Endothelial cell of umbilical vein (primary cell): ENCODE data around the gene MCM9. TPM values are rescaled to one million over a fixed set of nuclear protein-coding genes. Genes with fewer than 3 reads are reported as not detected.

ENCODE experiments used
- BruUV-seq: library from RNA; stranded (reverse); fragments of 400-500 nt; replicated peaks from 2 replicates; lab custom pipeline; 2021; lab: Mats Ljungman, UMichigan
- CTCF ChIA-PET: fragments of 300-600, 350-600 bp; sonication (Branson Sonifier 250); formaldehyde crosslinking; loops from one replicate; lab custom pipeline; 2021; ENCODE audit warnings: antibody characterized with exemption, inconsistent platforms; lab: Charles Lee
- POLR2A ChIA-PET: fragments of 300-600, 350-600 bp; sonication (Branson Sonifier 250); formaldehyde crosslinking; loops from one replicate; lab custom pipeline; 2021; ENCODE audit warnings: antibody characterized with exemption, inconsistent platforms; lab: Charles Lee
- DNase-seq: peaks from one replicate; pipeline ENCODE4 v3.0.0-alpha.2; 2011; ENCODE audit warnings: low read depth, low spot score
- FAIRE-seq: peaks from 2 replicates; lab custom pipeline; 2011; peaks lifted over from hg19 to GRCh38; lab: Jason Lieb, UNC
- H2AFZ ChIP-seq: 2 replicates; pipeline ENCODE4 v1.6.0; 2012; ENCODE audit warnings: low read depth, low read length, control low read depth, inconsistent platforms
- H3K27ac ChIP-seq: 2 replicates; pipeline ENCODE4 v1.5.1; 2011; ENCODE audit warnings: low read depth, mild to moderate bottlenecking, control low read depth, low read length, moderate library complexity; ENCODE audit not compliant: insufficient read depth
- H3K27me3 ChIP-seq, 2 experiments: 2 replicates each; pipeline versions ENCODE4 v1.6.0 to v1.6.1; 2011; ENCODE audit warnings: low read length in 2 of 2, mixed read lengths in 1 of 2; ENCODE audit not compliant: control insufficient read depth in 2 of 2, insufficient read depth in 2 of 2
- H3K36me3 ChIP-seq, 2 experiments: 2 replicates in 1 of 2; 3 replicates in 1 of 2; pipeline ENCODE4 v1.5.1; 2011; ENCODE audit warnings: low read length in 2 of 2, mild to moderate bottlenecking in 1 of 2, moderate library complexity in 1 of 2; ENCODE audit not compliant: control insufficient read depth in 2 of 2, insufficient read depth in 2 of 2; ENCODE audit errors: extremely low read depth in 1 of 2
- H3K4me1 ChIP-seq: 3 replicates; pipeline ENCODE4 v1.5.1; 2011; ENCODE audit warnings: mild to moderate bottlenecking, low read length; ENCODE audit not compliant: control insufficient read depth, insufficient read depth; ENCODE audit errors: extremely low read depth
- H3K4me2 ChIP-seq: 2 replicates; pipeline ENCODE4 v1.6.1; 2011; ENCODE audit warnings: low read length, control low read depth, mixed read lengths; ENCODE audit not compliant: insufficient read depth
- H3K4me3 ChIP-seq, 3 experiments: fragments of 200-600 bp in 1 of 3; sonication (generic), shearing (Covaris generic) in 1 of 3; replicated peaks in 1 of 3; 2 replicates each; pipeline ENCODE4 v1.5.1; 2011 to 2016; ENCODE audit warnings: control low read depth in 3 of 3, low read length in 3 of 3, mild to moderate bottlenecking in 2 of 3, inconsistent platforms in 1 of 3, low read depth in 1 of 3, moderate library complexity in 1 of 3; ENCODE audit not compliant: insufficient read depth in 1 of 3
- H3K79me2 ChIP-seq: 2 replicates; pipeline ENCODE4 v1.6.0; 2012; ENCODE audit warnings: low read length, inconsistent platforms; ENCODE audit not compliant: control insufficient read depth, insufficient read depth
- H3K9ac ChIP-seq: replicated peaks from 2 replicates; pipeline ENCODE3; 2011; ENCODE audit warnings: low read length, control low read depth; ENCODE audit not compliant: insufficient read depth; ENCODE audit errors: extremely low read depth
- H3K9me1 ChIP-seq: replicated peaks from 3 replicates; pipeline ENCODE4 v1.6.0; 2011; ENCODE audit warnings: mild to moderate bottlenecking, low read length; ENCODE audit not compliant: control insufficient read depth, insufficient read depth; ENCODE audit errors: extremely low read depth
- H3K9me3 ChIP-seq: replicated peaks from 2 replicates; pipeline ENCODE4 v1.5.1; 2012; ENCODE audit warnings: low read length, inconsistent platforms; ENCODE audit not compliant: control insufficient read depth, insufficient read depth
- H4K20me1 ChIP-seq: replicated peaks from 2 replicates; pipeline ENCODE3; 2011; ENCODE audit warnings: mild to moderate bottlenecking, low read length; ENCODE audit not compliant: control insufficient read depth, insufficient read depth; ENCODE audit errors: extremely low read depth
- EZH2 ChIP-seq: IDR thresholded peaks from 2 replicates; pipeline ENCODE4 v1.6.1; 2012; ENCODE audit warnings: borderline replicate concordance, low read depth, mild to moderate bottlenecking, moderate library complexity, low read length, inconsistent platforms; ENCODE audit not compliant: severe bottlenecking
- FOS ChIP-seq: IDR thresholded peaks from 2 replicates; pipeline ENCODE4 v1.6.1; 2011; ENCODE audit warnings: mild to moderate bottlenecking, low read length, moderate library complexity, borderline replicate concordance; ENCODE audit not compliant: insufficient read depth
- GATA2 ChIP-seq: IDR thresholded peaks from 2 replicates; pipeline ENCODE4 v1.7.0; 2011; ENCODE audit warnings: low read depth, mild to moderate bottlenecking, moderate library complexity, mixed read lengths, low read length; ENCODE audit not compliant: insufficient read length, insufficient read depth
- JUN ChIP-seq: IDR thresholded peaks from 2 replicates; pipeline ENCODE4 v1.6.1; 2011; ENCODE audit warnings: borderline replicate concordance, low read depth; ENCODE audit not compliant: insufficient read length, insufficient read depth
- MYC ChIP-seq: IDR thresholded peaks from one replicate; pipeline ENCODE4 v1.6.1; 2011; ENCODE audit warnings: mild to moderate bottlenecking, low read depth, low read length
- POLR2A ChIP-seq: IDR thresholded peaks from 2 replicates; pipeline ENCODE4 v1.6.1; 2012; ENCODE audit warnings: low read depth, mild to moderate bottlenecking, control low read depth, low read length
- POLR2AphosphoS5 ChIP-seq: IDR thresholded peaks from 2 replicates; pipeline ENCODE4 v1.6.1; 2012; ENCODE audit warnings: low read depth, mild to moderate bottlenecking, control low read depth, low read length, moderate library complexity; ENCODE audit not compliant: insufficient read depth
- dilution Hi-C: fragments of 300-500 bp; cut with MboI; formaldehyde crosslinking; loops from one replicate; pipeline ENCODE4 v1.15.0; 2019; ENCODE audit warnings: low sequenced_read_pairs; ENCODE audit not compliant: extremely low pct_ligation_motif_present
- intact Hi-C: fragments of 100-400 bp; cut with micrococcal nuclease; formaldehyde crosslinking; loops from one replicate; pipeline ENCODE4 v1.10.0; 2022
- polyA plus RNA-seq, 4 experiments: library from polyadenylated mRNA; depleted of rRNA in 3 of 4; stranded (reverse) in 3 of 4; unstranded in 1 of 4; fragments of >200 nt; gene quantifications; 2 replicates each; pipeline versions ENCODE4 v1.2.1 to v1.2.3, GENCODE V29; 2011 to 2012; ENCODE audit warnings: missing spikeins in 1 of 4
- total RNA-seq: library from RNA; stranded (reverse); gene quantifications from 2 replicates; pipeline ENCODE4 v1.2.3, GENCODE V29; 2021
- TF ChIP-seq, protein P1 (sequence below): IDR thresholded peaks from 2 replicates; pipeline ENCODE4 v1.6.1; 2011; ENCODE audit not compliant: insufficient read depth, insufficient read length
- TF ChIP-seq, protein P2 (sequence below), 2 donors: IDR thresholded peaks; 1 replicate in 1 of 2; 2 replicates in 1 of 2; pipeline ENCODE4 v1.5.1; 2011; ENCODE audit warnings: low read length in 2 of 2, mild to moderate bottlenecking in 2 of 2, moderate library complexity in 2 of 2, control low read depth in 1 of 2, inconsistent platforms in 1 of 2, low read depth in 1 of 2; ENCODE audit not compliant: insufficient read depth in 1 of 2; ENCODE audit errors: extremely low read depth in 1 of 2

The MCM9 gene
- total and polyA plus RNA-seq, 2 donors (not counting 3 experiments of a cell fraction or from before 2014, with no cell fraction given) = 2.0 to 14.1 TPM

DNA sequence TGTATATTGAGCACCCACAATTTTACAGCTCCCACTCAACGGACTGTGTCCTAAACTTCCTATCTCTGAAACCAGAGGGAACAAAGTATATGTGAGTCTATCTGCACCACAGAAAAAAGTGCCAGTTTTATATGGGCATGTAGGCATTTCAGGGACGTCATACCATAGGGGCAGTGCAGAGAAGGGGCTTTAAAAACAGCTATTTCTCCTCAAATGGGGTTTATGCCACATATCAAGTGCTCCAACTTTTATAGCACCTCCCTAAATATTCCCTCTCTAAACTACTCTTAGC, 69.9 kb downstream of the MCM9 start:
- H3K27me3 ChIP-seq = no peaks in the 10 kb centered on the region
- peaks cover 2% of the 10 kb centered on the region for H3K4me1 ChIP-seq
- dilution Hi-C loops = no loop called here
- BruUV-seq = no TSS peak
- H2AFZ ChIP-seq = no peak overlapping the region
- no peaks in the 10 kb centered on the region for H3K9me1 ChIP-seq
- H3K4me2 ChIP-seq = no peak overlapping the region
- intact Hi-C loops = no loop called here
- no peaks in the 10 kb centered on the region for H4K20me1 ChIP-seq
- H3K9me3 ChIP-seq = no peaks in the 10 kb centered on the region
- POLR2A ChIA-PET = no interaction called here
- TF ChIP-seq FOS = no peak
- FAIRE-seq (no peak), DNase-seq (no peak)
- H3K27ac ChIP-seq = no peak overlapping the region
- H3K4me3 ChIP-seq = no peak overlapping the region
- H3K79me2 ChIP-seq = peaks cover 1% of the 10 kb centered on the region
- CTCF ChIA-PET = interaction anchor here (1.4 to 1.7 kb wide), 2 partner anchors 30 to 65 kb away, joined by 4 to 5 read pairs; partner anchors contain the start of gene ASF1A
- H3K9ac ChIP-seq = no peak overlapping the region
- H3K36me3 ChIP-seq = no peaks in the 10 kb centered on the region

DNA sequence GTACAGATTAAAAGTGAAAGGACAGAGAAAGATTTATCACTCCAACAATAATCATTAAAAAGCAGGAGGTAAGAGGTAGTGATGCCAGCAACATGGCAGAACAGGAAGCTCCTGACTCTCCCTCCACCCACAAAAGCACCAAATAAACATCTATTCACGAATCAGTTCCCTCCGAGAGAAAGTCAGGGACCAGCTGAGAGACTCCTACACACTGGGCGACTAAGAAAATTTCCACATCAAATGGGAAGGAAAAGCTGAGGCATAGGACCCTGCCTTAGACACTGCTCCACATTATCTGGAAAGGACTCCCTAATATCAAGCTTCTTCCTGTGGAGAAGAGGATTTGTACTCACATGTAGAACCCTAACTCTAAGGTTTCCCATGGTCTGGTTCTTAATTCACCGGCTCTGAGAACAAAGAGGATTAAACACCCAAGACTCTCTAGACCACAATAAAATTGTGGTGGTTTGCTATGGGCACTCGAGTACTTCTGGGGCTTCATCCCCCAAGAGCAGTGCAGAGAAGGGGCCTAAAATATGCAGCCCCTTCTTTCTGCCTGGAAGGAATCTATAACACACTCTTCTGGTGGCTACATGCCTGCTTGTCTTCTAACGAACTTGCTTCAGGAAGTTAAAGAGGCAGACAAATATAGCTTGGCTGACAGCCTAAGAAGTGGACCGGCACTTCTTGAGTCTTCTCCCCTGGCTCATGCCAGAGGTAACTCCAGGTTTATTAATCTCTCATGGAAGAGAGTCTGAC, 70.4 kb downstream of the MCM9 start:
- TF ChIP-seq EZH2 = no peak
- TF ChIP-seq MYC = no peak
- no peak for TF ChIP-seq JUN
- TF ChIP-seq GATA2 = no peak
- no peak for TF ChIP-seq POLR2A
- TF ChIP-seq, protein P1, sequence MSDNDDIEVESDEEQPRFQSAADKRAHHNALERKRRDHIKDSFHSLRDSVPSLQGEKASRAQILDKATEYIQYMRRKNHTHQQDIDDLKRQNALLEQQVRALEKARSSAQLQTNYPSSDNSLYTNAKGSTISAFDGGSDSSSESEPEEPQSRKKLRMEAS = no peak
- TF ChIP-seq FOS = no peak
- TF ChIP-seq POLR2AphosphoS5 = no peak
- TF ChIP-seq, protein P2, sequence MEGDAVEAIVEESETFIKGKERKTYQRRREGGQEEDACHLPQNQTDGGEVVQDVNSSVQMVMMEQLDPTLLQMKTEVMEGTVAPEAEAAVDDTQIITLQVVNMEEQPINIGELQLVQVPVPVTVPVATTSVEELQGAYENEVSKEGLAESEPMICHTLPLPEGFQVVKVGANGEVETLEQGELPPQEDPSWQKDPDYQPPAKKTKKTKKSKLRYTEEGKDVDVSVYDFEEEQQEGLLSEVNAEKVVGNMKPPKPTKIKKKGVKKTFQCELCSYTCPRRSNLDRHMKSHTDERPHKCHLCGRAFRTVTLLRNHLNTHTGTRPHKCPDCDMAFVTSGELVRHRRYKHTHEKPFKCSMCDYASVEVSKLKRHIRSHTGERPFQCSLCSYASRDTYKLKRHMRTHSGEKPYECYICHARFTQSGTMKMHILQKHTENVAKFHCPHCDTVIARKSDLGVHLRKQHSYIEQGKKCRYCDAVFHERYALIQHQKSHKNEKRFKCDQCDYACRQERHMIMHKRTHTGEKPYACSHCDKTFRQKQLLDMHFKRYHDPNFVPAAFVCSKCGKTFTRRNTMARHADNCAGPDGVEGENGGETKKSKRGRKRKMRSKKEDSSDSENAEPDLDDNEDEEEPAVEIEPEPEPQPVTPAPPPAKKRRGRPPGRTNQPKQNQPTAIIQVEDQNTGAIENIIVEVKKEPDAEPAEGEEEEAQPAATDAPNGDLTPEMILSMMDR (IDR thresholded peaks at IDR 0.05; ENCODE audit: extremely low read depth in 1 of 2, insufficient read depth in 1 of 2, low read depth in 1 of 2, low read length in 2 of 2) = no peak
- peaks cover 2% of the 10 kb centered on the region for H3K79me2 ChIP-seq
- no peak overlapping the region for H3K4me2 ChIP-seq
- intact Hi-C loops = no loop called here
- peak; percentile 33 for FAIRE-seq
- H4K20me1 ChIP-seq = no peaks in the 10 kb centered on the region
- CTCF ChIA-PET = interaction anchor here (1.4 to 1.7 kb wide), 2 partner anchors 30 to 64 kb away, joined by 4 to 5 read pairs; partner anchors contain the start of gene ASF1A
- H3K4me1 ChIP-seq = no peaks in the 10 kb centered on the region
- POLR2A ChIA-PET = no interaction called here
- H3K9me1 ChIP-seq = no peaks in the 10 kb centered on the region
- H3K36me3 ChIP-seq = no peaks in the 10 kb centered on the region
- no peak overlapping the region for H2AFZ ChIP-seq
- H3K27ac ChIP-seq = no peak overlapping the region
- dilution Hi-C loops = no loop called here
- no peak overlapping the region for H3K4me3 ChIP-seq
- H3K27me3 ChIP-seq = no peaks in the 10 kb centered on the region
- no peaks in the 10 kb centered on the region for H3K9me3 ChIP-seq
- DNase-seq = peak; percentile 41
- H3K9ac ChIP-seq = no peak overlapping the region
- BruUV-seq = no TSS peak
